Bronchial epithelial cell (primary cell): ENCODE data around the gene MCRIP2. TPM values are rescaled to one million over a fixed set of nuclear protein-coding genes. Genes with fewer than 3 reads are reported as not detected.

Experiments
- DNase-seq: peaks from one replicate; pipeline ENCODE4 v3.0.0-alpha.2; 2010; ENCODE audit warnings: low read depth
- FAIRE-seq: peaks from 2 replicates; lab custom pipeline; 2011; peaks lifted over from hg19 to GRCh38; lab: Jason Lieb, UNC
- H3K27me3 ChIP-seq: 2 replicates; pipeline ENCODE4 v1.5.1; 2011; ENCODE audit warnings: low read length; ENCODE audit not compliant: control insufficient read depth, insufficient read depth
- H3K36me3 ChIP-seq: 2 replicates; pipeline ENCODE4 v1.5.1; 2011; ENCODE audit warnings: low read length; ENCODE audit not compliant: control insufficient read depth, insufficient read depth
- H3K4me3 ChIP-seq: 2 replicates; pipeline ENCODE4 v1.5.1; 2011; ENCODE audit warnings: mild to moderate bottlenecking, low read depth, low read length, control low read depth
- CTCF ChIP-seq: IDR thresholded peaks from 2 replicates; pipeline ENCODE4 v1.5.1; 2011; ENCODE audit warnings: mild to moderate bottlenecking, moderate library complexity, low read length, control low read depth, inconsistent platforms; ENCODE audit not compliant: insufficient read depth, severe bottlenecking
- total RNA-seq: library from RNA; depleted of rRNA; stranded (reverse); fragments of >200 nt; gene quantifications from 2 replicates; pipeline ENCODE4 v1.2.1, GENCODE V29; 2014

Gene MCRIP2
- 30.2 and 45.0 TPM in 2 replicates for total RNA-seq

GRCh38 chr16:641326-642188, at the start of gene MCRIP2:
Gene MCRIP2 (plus strand): TSS chr16:641828. CDS start chr16:641992, 164 bp downstream.
- no peak for FAIRE-seq
- H3K36me3 ChIP-seq = no peaks in the 10 kb centered on the region
- TF ChIP-seq CTCF = no peak
- peak within 1 kb of the TSS; percentile 58 for H3K4me3 ChIP-seq
- DNase-seq = peak; percentile 27
- H3K27me3 ChIP-seq = no peaks in the 10 kb centered on the region

- H3K27me3 ChIP-seq = no peaks in the 10 kb centered on the region
- peak overlapping the region; percentile 27 for H3K4me3 ChIP-seq
- DNase-seq = no peak
- no peak for TF ChIP-seq CTCF
- peaks cover 5% of the 10 kb centered on the region for H3K36me3 ChIP-seq
- no peak for FAIRE-seq
Measured at GRCh38 chr16:591892-592517, 49.6 kb upstream of the MCRIP2 start.

- DNase-seq (peak; percentile 95), FAIRE-seq (no peak)
- Histone ChIP-seq H3K4me3 (peak overlapping the region; percentile 27), H3K36me3 (peaks cover 5% of the 10 kb centered on the region), H3K27me3 (no peaks in the 10 kb centered on the region)
- TF ChIP-seq CTCF = peak; percentile 90
Measured at GRCh38 chr16:592518-593306, 48.9 kb upstream of the MCRIP2 start.

GRCh38 chr16:593406-593805, 48.2 kb upstream of the MCRIP2 start:
- Histone ChIP-seq H3K36me3 (peaks cover 5% of the 10 kb centered on the region), H3K4me3 (no peak overlapping the region), H3K27me3 (no peaks in the 10 kb centered on the region)
- TF ChIP-seq CTCF = no peak
- FAIRE-seq (peak; percentile 75), DNase-seq (peak; percentile 90)

- Histone ChIP-seq H3K4me3 (no peak overlapping the region), H3K36me3 (peaks cover 7% of the 10 kb centered on the region), H3K27me3 (no peaks in the 10 kb centered on the region)
- TF ChIP-seq CTCF = no peak
- DNase-seq (no peak), FAIRE-seq (no peak)
Measured at GRCh38 chr16:593807-594206, 47.8 kb upstream of the MCRIP2 start.
